Esophagus muscularis mucosa (tissue), 4 donors: ENCODE results near the gene MYBPC1. TPM values are rescaled to one million over a fixed set of nuclear protein-coding genes. Genes with fewer than 3 reads are reported as not detected.

Experiments
- DNase-seq: peaks from one replicate; pipeline ENCODE4 v3.0.0-alpha.2; 2017; ENCODE audit errors: extremely low spot score
- H3K27ac ChIP-seq, 4 donors: fragments of 200-600 bp; sonication (generic); replicated peaks in 1 of 4; 1 replicate in 3 of 4; 2 replicates in 1 of 4; pipeline ENCODE4 v1.5.1; 2016 to 2019; ENCODE audit warnings: mild to moderate bottlenecking in 1 of 4
- H3K27me3 ChIP-seq, 4 donors: fragments of 200-600 bp; sonication (generic); one replicate each; pipeline versions ENCODE4 v1.5.1 to v1.6.0; 2016 to 2019
- H3K36me3 ChIP-seq, 4 donors: fragments of 200-600 bp; sonication (generic); one replicate each; pipeline ENCODE4 v1.5.1; 2016 to 2019
- H3K4me1 ChIP-seq, 4 donors: fragments of 200-600 bp; sonication (generic); one replicate each; pipeline ENCODE4 v1.5.1; 2016 to 2019
- H3K4me3 ChIP-seq, 4 donors: fragments of 200-600 bp; sonication (generic); 1 replicate in 2 of 4; 2 replicates in 2 of 4; pipeline ENCODE4 v1.5.1; 2016 to 2019; ENCODE audit warnings: mild to moderate bottlenecking in 4 of 4, moderate library complexity in 1 of 4
- H3K9me3 ChIP-seq, 4 donors: fragments of 200-600 bp; sonication (generic); 1 replicate in 3 of 4; 2 replicates in 1 of 4; pipeline ENCODE4 v1.5.1; 2016 to 2019
- CTCF ChIP-seq, 3 experiments: fragments of 200-600 bp in 2 of 3; fragments of 450-650 bp in 1 of 3; sonication (generic) in 2 of 3; IDR thresholded peaks; one replicate each; pipeline ENCODE4 v1.5.1; 2017 to 2019; ENCODE audit warnings: antibody characterized with exemption in 3 of 3, mild to moderate bottlenecking in 2 of 3, moderate library complexity in 1 of 3
- EP300 ChIP-seq: sonication (generic); formaldehyde crosslinking; IDR thresholded peaks from one replicate; pipeline ENCODE4 v1.6.1; 2017; ENCODE audit warnings: antibody characterized with exemption
- POLR2A ChIP-seq: fragments of 450-650 bp; IDR thresholded peaks from one replicate; pipeline ENCODE4 v1.6.1; 2017; ENCODE audit warnings: antibody characterized with exemption, moderate library complexity, mild to moderate bottlenecking, low read depth
- POLR2AphosphoS5 ChIP-seq, 2 donors: sonication (generic); formaldehyde crosslinking; IDR thresholded peaks; one replicate each; pipeline ENCODE4 v1.6.1; 2017; ENCODE audit warnings: antibody characterized with exemption in 2 of 2
- WGBS: methylation state at CpG from one replicate; pipeline ENCODE4 v1.1.5; 2018; 5-methylcytosine and 5-hydroxymethylcytosine counted together
- intact Hi-C: fragments of 100-400 bp; cut with DNase I; formaldehyde crosslinking; loops from one replicate; pipeline ENCODE4 v1.15.1; 2023
- total RNA-seq, 4 donors: library from RNA; depleted of rRNA; stranded (reverse); fragments of >200 nt; gene quantifications; one replicate each; pipeline versions ENCODE4 v1.1.0 to v1.2.1, GENCODE V29; 2016

MYBPC1 gene
- total RNA-seq, 4 donors from 2014 or later, result 0.13 to 0.17 TPM; not detected in 2

DNA sequence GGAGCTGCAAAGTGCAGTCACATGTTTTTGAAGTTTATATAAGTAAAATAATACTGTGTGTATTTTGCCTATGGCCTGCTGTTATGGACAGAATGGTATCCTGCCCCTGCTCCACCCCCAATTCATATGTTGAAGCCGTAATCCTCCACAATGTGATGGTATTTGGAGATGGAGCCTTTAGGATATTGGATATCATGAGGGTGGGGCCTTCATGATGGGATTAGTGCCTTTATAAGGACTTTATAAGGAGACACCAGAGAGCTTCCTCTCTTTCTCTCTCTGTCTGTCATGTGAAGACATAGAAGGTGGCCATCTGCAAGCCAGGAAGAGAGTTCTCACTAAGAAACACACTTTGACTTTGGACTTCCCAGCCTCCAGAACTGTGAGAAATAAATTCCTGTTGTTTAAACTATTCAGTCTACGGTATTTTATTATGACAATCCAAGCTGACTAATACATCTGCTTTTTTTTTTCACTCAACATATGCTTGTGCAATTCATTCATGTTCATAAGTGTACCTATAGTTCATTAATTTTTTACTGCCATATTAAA lies 99.6 kb downstream of the MYBPC1 start:
- TF ChIP-seq CTCF (IDR thresholded peaks at IDR 0.05) (no peak), POLR2A (no peak), POLR2AphosphoS5 (IDR thresholded peaks at IDR 0.05) (no peak), EP300 (no peak)
- WGBS, result 79% methylated on average over 2 of the region's 2 CpGs

GRCh38 chr12:101694986-101695385 lies 100.2 kb downstream of the MYBPC1 start:
- 97% methylated on average over 2 of the region's 2 CpGs for WGBS
- H3K27ac ChIP-seq, result peak overlapping the region in 1 of 4 donors; percentile 97
- intact Hi-C loops, result loop anchor here (5.0 kb wide), 1 partner anchor 367 kb away; the partner anchor contains the start of gene WASHC3

More for the DNA sequence above, 99.6 kb downstream of the MYBPC1 start:
- no peaks in the 10 kb centered on the region for H3K36me3 ChIP-seq
- no peaks in the 10 kb centered on the region for H3K9me3 ChIP-seq
- H3K4me1 ChIP-seq, result peaks cover 22 to 31% (median 27%) of the 10 kb centered on the region in 4 donors
- H3K27ac ChIP-seq, result no peak overlapping the region
- H3K4me3 ChIP-seq, result no peak overlapping the region
- no peaks in the 10 kb centered on the region for H3K27me3 ChIP-seq
- intact Hi-C loops, result no loop called here
- no peak for DNase-seq

GRCh38 chr12:101695706-101696105 lies 100.9 kb downstream of the MYBPC1 start:
- no peak for TF ChIP-seq POLR2A
- TF ChIP-seq CTCF (IDR thresholded peaks at IDR 0.05), result no peak
- no peak for TF ChIP-seq EP300
- no peak for TF ChIP-seq POLR2AphosphoS5 (IDR thresholded peaks at IDR 0.05)
- no peak overlapping the region for H3K4me3 ChIP-seq
- peaks cover 34 to 44% (median 40%) of the 10 kb centered on the region in 4 donors for H3K4me1 ChIP-seq
- no peaks in the 10 kb centered on the region for H3K27me3 ChIP-seq
- H3K9me3 ChIP-seq, result no peaks in the 10 kb centered on the region
- intact Hi-C loops, result loop anchor here (2.0 to 5.0 kb wide), 2 partner anchors 135 to 367 kb away; partner anchors contain the start of genes GNPTAB and WASHC3
- 65% methylated on average over 1 of the region's 1 CpG for WGBS
- H3K27ac ChIP-seq, result peak overlapping the region; percentile 89 to 97 (median 96)
- DNase-seq, result no peak
- no peaks in the 10 kb centered on the region for H3K36me3 ChIP-seq

More at GRCh38 chr12:101694986-101695385, 100.2 kb downstream of the MYBPC1 start:
- no peak overlapping the region for H3K4me3 ChIP-seq
- no peaks in the 10 kb centered on the region for H3K36me3 ChIP-seq
- peaks cover 29 to 37% (median 32%) of the 10 kb centered on the region in 4 donors for H3K4me1 ChIP-seq
- no peaks in the 10 kb centered on the region for H3K27me3 ChIP-seq
- no peak for TF ChIP-seq CTCF (IDR thresholded peaks at IDR 0.05)
- no peak for TF ChIP-seq EP300
- TF ChIP-seq POLR2A, result no peak
- TF ChIP-seq POLR2AphosphoS5 (IDR thresholded peaks at IDR 0.05), result no peak
- DNase-seq, result no peak
- no peaks in the 10 kb centered on the region for H3K9me3 ChIP-seq

GRCh38 chr12:101696251-101697196 lies 101.8 kb downstream of the MYBPC1 start:
- Histone ChIP-seq H3K4me1 (peaks cover 42 to 52% (median 48%) of the 10 kb centered on the region in 4 donors), H3K36me3 (no peaks in the 10 kb centered on the region), H3K9me3 (no peaks in the 10 kb centered on the region), H3K27me3 (no peaks in the 10 kb centered on the region), H3K27ac (peak overlapping the region; percentile 89 to 97 (median 96)), H3K4me3 (peak overlapping the region; percentile 70 to 94 (median 90))
- no peak for DNase-seq
- WGBS, result 32% methylated on average over 17 of the region's 18 CpGs
- intact Hi-C loops, result loop anchor here (2.0 to 5.0 kb wide), 2 partner anchors 134 to 366 kb away; partner anchors contain the start of genes GNPTAB and WASHC3
- TF ChIP-seq EP300 (no peak), POLR2AphosphoS5 (IDR thresholded peaks at IDR 0.05) (peak in 1 of 2 donors; percentile 66)
